ENCODE measurements around the gene SCMH1. TPM values are rescaled to one million over a fixed set of nuclear protein-coding genes. Genes with fewer than 3 reads are reported as not detected.

SCMH1 gene
- total and polyA plus RNA-seq, 4 donors: 6.6 to 12.8 (median 10.5) TPM

DNA sequence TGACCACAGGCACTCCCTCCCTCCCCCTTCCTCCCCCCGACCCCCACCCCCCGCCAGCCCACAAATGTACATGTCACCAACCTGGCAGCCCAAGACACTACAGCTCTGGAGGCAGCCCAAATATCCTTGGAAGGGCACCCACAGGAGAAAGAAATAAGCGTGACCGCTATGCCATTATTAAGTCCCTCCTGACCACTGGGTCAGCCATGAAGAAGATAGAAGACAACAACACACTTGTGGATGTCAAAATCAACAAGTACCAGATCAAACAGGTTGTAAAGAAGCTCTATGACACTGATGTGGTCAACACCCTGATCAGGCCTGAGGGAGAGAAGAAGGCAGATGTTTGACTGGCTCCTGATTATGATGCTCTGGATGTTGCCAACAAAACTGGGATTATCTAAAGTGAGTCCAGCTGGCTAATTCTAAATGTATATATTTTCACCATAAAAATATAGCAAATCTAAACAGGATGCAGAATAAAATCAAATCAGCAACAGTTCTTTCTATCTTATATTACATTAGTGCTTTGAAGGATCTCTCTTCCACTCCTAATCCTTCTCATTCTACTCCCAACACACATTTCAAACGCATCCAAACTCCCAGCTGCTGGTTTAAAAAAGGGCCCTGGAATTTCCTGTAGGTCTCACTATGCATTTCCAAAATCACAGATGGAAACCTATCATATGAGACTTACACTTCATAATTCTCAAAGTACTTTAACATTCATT, 143.2 kb downstream of the SCMH1 start:
- TF ChIP-seq JUND (IDR thresholded peaks at IDR 0.05) (no peak), HNF4G (IDR thresholded peaks at IDR 0.05) (no peak), GABPA (IDR thresholded peaks at IDR 0.05 in 1 of 2, conservative IDR thresholded peaks at IDR 0.05 in 1 of 2) (no peak), EGR1 (IDR thresholded peaks at IDR 0.05; ENCODE audit: low read depth in 2 of 2) (no peak), RXRA (IDR thresholded peaks at IDR 0.05) (no peak), NR2F2 (IDR thresholded peaks at IDR 0.05) (no peak), RAD21 (IDR thresholded peaks at IDR 0.05) (no peak), HNF4A (conservative IDR thresholded peaks at IDR 0.05) (no peak)
- TF ChIP-seq, protein P1, sequence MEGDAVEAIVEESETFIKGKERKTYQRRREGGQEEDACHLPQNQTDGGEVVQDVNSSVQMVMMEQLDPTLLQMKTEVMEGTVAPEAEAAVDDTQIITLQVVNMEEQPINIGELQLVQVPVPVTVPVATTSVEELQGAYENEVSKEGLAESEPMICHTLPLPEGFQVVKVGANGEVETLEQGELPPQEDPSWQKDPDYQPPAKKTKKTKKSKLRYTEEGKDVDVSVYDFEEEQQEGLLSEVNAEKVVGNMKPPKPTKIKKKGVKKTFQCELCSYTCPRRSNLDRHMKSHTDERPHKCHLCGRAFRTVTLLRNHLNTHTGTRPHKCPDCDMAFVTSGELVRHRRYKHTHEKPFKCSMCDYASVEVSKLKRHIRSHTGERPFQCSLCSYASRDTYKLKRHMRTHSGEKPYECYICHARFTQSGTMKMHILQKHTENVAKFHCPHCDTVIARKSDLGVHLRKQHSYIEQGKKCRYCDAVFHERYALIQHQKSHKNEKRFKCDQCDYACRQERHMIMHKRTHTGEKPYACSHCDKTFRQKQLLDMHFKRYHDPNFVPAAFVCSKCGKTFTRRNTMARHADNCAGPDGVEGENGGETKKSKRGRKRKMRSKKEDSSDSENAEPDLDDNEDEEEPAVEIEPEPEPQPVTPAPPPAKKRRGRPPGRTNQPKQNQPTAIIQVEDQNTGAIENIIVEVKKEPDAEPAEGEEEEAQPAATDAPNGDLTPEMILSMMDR (IDR thresholded peaks at IDR 0.05; ENCODE audit: low read depth, low read length, missing input control): no peak
- TF ChIP-seq, protein P2, sequence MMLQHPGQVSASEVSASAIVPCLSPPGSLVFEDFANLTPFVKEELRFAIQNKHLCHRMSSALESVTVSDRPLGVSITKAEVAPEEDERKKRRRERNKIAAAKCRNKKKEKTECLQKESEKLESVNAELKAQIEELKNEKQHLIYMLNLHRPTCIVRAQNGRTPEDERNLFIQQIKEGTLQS (IDR thresholded peaks at IDR 0.05): no peak
- TF ChIP-seq, protein P3, sequence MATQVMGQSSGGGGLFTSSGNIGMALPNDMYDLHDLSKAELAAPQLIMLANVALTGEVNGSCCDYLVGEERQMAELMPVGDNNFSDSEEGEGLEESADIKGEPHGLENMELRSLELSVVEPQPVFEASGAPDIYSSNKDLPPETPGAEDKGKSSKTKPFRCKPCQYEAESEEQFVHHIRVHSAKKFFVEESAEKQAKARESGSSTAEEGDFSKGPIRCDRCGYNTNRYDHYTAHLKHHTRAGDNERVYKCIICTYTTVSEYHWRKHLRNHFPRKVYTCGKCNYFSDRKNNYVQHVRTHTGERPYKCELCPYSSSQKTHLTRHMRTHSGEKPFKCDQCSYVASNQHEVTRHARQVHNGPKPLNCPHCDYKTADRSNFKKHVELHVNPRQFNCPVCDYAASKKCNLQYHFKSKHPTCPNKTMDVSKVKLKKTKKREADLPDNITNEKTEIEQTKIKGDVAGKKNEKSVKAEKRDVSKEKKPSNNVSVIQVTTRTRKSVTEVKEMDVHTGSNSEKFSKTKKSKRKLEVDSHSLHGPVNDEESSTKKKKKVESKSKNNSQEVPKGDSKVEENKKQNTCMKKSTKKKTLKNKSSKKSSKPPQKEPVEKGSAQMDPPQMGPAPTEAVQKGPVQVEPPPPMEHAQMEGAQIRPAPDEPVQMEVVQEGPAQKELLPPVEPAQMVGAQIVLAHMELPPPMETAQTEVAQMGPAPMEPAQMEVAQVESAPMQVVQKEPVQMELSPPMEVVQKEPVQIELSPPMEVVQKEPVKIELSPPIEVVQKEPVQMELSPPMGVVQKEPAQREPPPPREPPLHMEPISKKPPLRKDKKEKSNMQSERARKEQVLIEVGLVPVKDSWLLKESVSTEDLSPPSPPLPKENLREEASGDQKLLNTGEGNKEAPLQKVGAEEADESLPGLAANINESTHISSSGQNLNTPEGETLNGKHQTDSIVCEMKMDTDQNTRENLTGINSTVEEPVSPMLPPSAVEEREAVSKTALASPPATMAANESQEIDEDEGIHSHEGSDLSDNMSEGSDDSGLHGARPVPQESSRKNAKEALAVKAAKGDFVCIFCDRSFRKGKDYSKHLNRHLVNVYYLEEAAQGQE (IDR thresholded peaks at IDR 0.05): no peak
- TF ChIP-seq, protein P4, sequence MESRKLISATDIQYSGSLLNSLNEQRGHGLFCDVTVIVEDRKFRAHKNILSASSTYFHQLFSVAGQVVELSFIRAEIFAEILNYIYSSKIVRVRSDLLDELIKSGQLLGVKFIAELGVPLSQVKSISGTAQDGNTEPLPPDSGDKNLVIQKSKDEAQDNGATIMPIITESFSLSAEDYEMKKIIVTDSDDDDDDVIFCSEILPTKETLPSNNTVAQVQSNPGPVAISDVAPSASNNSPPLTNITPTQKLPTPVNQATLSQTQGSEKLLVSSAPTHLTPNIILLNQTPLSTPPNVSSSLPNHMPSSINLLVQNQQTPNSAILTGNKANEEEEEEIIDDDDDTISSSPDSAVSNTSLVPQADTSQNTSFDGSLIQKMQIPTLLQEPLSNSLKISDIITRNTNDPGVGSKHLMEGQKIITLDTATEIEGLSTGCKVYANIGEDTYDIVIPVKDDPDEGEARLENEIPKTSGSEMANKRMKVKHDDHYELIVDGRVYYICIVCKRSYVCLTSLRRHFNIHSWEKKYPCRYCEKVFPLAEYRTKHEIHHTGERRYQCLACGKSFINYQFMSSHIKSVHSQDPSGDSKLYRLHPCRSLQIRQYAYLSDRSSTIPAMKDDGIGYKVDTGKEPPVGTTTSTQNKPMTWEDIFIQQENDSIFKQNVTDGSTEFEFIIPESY (IDR thresholded peaks at IDR 0.05): no peak
- Histone ChIP-seq H3K4me1 (ENCODE audit: control insufficient read depth in 4 of 4, insufficient read depth in 4 of 4, low read length in 3 of 4) (peaks cover 5 to 14% (median 12%) of the 10 kb centered on the region in 4 donors), H3K27ac (ENCODE audit: low read depth in 1 of 2, low read length in 2 of 2) (no peak overlapping the region), H3K27me3 (ENCODE audit: control insufficient read depth in 4 of 4, insufficient read depth in 4 of 4, low read length in 3 of 4) (no peaks in the 10 kb centered on the region), H3K9ac (ENCODE audit: low read depth in 1 of 2, low read length in 2 of 2) (no peak overlapping the region), H3K4me3 (ENCODE audit: low read depth in 1 of 3, low read length in 3 of 3) (no peak overlapping the region), H3K9me3 (ENCODE audit: control insufficient read depth in 4 of 4, low read length in 3 of 4) (no peaks in the 10 kb centered on the region), H3K36me3 (ENCODE audit: control insufficient read depth in 4 of 4, insufficient read depth in 3 of 4, low read depth in 1 of 4, low read length in 3 of 4) (no peaks in the 10 kb centered on the region)
- no peak for DNase-seq (ENCODE audit: low spot score)
- WGBS: 90% methylated on average over 5 of the region's 5 CpGs

DNA sequence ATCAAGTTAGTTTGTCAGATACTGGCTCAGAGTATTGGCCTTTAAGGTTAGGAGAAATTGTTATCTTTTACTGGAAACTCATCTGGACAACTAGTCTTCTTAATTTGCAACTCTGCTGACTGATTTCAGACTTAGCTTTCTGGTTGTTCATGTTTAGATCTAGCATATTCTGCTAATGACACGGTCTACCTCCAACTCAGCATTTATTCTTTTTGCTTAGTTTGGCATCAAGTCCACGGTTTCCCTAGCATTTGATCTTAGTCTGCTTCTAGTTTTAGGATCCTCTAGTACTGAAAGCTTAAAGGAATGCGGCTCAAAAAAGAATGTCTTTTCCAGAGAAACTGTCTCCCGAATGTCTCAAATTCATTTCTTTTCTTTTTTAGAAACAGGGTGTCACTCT, 145.0 kb downstream of the SCMH1 start:
- Histone ChIP-seq H3K4me1 (ENCODE audit: control insufficient read depth in 4 of 4, insufficient read depth in 4 of 4, low read length in 3 of 4) (peaks cover 2 to 7% (median 4%) of the 10 kb centered on the region in 4 donors), H3K9me3 (ENCODE audit: control insufficient read depth in 4 of 4, low read length in 3 of 4) (no peaks in the 10 kb centered on the region), H3K36me3 (ENCODE audit: control insufficient read depth in 4 of 4, insufficient read depth in 3 of 4, low read depth in 1 of 4, low read length in 3 of 4) (no peaks in the 10 kb centered on the region), H3K4me3 (ENCODE audit: low read depth in 1 of 3, low read length in 3 of 3) (no peak overlapping the region), H3K27ac (ENCODE audit: low read depth in 1 of 2, low read length in 2 of 2) (no peak overlapping the region), H3K27me3 (ENCODE audit: control insufficient read depth in 4 of 4, insufficient read depth in 4 of 4, low read length in 3 of 4) (no peaks in the 10 kb centered on the region), H3K9ac (ENCODE audit: low read depth in 1 of 2, low read length in 2 of 2) (no peak overlapping the region)
- WGBS: 96% methylated on average over 4 of the region's 4 CpGs
- DNase-seq (ENCODE audit: low spot score): no peak
- TF ChIP-seq RXRA (IDR thresholded peaks at IDR 0.05): no peak
- no peak for TF ChIP-seq EGR1 (IDR thresholded peaks at IDR 0.05; ENCODE audit: low read depth in 2 of 2)
- no peak for TF ChIP-seq FOXA1 (IDR thresholded peaks at IDR 0.05)
- no peak for TF ChIP-seq NR2F2 (IDR thresholded peaks at IDR 0.05)
- no peak for TF ChIP-seq JUND (IDR thresholded peaks at IDR 0.05)
- TF ChIP-seq RAD21 (IDR thresholded peaks at IDR 0.05): no peak
- TF ChIP-seq, protein P5, sequence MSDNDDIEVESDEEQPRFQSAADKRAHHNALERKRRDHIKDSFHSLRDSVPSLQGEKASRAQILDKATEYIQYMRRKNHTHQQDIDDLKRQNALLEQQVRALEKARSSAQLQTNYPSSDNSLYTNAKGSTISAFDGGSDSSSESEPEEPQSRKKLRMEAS (IDR thresholded peaks at IDR 0.05): no peak
- no peak for TF ChIP-seq HNF4G (IDR thresholded peaks at IDR 0.05)
- TF ChIP-seq GABPA (IDR thresholded peaks at IDR 0.05 in 1 of 2, conservative IDR thresholded peaks at IDR 0.05 in 1 of 2): no peak
- TF ChIP-seq, protein P2 (IDR thresholded peaks at IDR 0.05): no peak
- TF ChIP-seq HNF4A (conservative IDR thresholded peaks at IDR 0.05): no peak
- TF ChIP-seq, protein P1 (IDR thresholded peaks at IDR 0.05; ENCODE audit: low read depth, low read length, missing input control): no peak
- no peak for TF ChIP-seq FOXA2 (IDR thresholded peaks at IDR 0.05)
